G401.6 (cell line): ENCODE measurements around the gene TET2.
"Not testable (repeated sequence)": the region's sequence is repeated elsewhere in the genome, so short reads cannot be mapped to it uniquely, and the experiment has no call there.

ENCODE experiments used
- FAIRE-seq: peaks from 2 replicates; lab custom pipeline; 2012; peaks lifted over from hg19 to GRCh38; lab: Jason Lieb, UNC

The TET2 gene

DNA sequence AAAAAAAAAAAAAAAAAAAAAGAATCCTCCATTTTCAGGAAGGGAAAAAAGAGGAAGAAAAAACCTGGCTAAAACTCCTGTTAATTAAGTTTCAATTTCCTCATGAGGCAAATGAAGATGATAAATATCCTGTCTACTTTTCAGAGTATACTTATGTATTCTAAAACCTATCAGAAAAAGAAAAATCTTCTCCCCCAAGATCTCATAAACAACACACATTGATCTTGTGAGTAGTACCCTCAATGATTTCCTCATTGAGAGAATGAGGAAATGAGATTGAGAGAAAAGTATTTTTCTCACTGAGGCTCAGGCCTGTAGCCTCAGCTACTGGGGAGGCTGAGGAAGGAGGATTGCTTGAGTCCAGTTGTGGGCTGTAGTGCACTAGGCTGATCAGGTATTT, 146.7 kb downstream of the TET2 start:
- no peak for FAIRE-seq

DNA sequence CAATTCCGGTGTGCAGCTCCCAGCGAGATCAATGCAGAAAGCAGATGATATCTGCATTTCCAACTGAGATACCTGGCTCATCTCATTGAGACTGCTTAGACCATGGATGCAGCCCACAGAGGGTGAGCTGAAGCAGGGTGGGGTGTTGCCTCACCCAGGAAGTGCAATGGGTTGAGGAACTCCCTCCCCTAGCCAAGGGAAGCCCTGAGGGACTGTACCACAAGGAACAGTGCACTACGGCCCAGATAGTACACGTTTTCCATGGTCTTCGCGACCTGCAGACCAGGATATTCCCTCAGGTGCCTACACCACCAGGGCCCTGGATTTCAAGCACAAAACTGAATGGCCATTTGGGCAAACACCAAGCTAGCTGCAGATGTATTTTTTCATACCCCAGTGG, 150.0 kb downstream of the TET2 start:
- FAIRE-seq: no peak

DNA sequence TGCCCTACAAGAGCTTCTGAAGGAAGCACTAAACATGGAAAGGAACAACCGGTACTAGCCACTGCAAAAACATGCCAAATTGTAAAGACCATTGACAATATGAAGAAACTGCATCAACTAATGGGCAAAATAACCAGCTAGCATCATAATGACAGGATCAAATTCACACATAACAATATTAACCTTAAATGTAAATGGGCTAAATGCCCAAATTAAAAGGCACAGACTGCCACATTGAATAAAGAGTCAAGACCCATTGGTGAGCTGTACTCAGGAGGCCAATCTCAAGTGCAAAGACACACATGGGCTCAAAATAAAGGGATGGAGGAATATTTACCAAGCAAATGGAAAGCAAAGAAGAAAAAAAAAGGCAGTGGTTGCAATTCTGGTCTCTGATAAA, 152.4 kb downstream of the TET2 start:
- not testable (repeated sequence) for FAIRE-seq

DNA sequence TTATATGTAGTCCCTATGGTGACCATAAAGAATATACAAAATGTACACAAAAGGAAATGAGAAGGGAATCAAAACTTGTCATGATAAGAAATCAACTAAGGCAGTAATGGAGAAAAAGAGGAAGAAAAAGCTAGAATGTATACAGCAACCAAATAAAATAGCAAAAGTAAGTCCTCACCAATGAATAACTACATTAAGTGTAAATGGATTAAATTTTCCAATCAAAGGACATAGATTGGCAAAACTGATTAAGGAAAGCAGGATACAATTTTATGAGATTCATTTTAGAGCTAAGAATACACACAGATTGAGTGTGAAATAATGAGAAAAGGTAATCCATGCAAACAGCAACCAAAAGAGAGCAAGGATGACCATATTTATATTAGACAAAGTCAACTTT, 157.4 kb downstream of the TET2 start:
- no peak for FAIRE-seq

DNA sequence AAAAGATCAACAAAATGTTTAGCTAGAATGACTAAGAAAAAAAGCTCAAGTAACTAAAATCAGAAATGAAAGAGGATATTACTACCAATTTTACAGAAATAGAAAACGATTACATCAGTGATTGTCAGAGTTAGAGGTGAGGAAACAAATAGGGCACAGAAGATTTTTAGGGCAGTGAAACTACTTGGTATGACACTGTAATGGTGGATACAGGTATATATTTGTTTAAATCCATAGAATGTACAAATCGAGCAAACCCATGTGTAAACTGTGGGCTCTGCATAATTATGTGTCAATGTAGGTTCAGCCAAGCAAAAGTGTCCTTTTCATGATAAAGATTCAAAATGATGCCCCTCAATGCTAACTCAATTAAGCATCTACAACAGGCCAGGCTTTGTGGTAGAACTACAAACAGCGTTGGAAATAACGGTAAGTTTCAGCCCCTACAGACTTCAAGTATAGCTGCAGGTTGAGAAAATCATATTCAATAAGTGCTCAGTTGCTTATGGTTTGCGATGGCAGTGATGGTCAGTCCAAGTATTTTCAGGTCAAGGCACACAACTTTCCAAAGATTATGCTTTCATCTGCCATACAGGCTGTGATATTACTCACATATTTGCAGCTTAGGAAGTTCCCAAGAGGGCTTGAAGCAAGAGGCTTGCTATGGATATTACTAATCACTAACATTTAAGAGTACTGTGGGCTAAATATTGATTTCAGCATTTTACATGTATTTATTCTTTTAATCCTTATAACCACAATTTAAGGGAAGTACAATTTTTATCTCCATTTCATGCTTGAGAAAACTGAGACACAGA, 158.6 kb downstream of the TET2 start:
- no peak for FAIRE-seq

DNA sequence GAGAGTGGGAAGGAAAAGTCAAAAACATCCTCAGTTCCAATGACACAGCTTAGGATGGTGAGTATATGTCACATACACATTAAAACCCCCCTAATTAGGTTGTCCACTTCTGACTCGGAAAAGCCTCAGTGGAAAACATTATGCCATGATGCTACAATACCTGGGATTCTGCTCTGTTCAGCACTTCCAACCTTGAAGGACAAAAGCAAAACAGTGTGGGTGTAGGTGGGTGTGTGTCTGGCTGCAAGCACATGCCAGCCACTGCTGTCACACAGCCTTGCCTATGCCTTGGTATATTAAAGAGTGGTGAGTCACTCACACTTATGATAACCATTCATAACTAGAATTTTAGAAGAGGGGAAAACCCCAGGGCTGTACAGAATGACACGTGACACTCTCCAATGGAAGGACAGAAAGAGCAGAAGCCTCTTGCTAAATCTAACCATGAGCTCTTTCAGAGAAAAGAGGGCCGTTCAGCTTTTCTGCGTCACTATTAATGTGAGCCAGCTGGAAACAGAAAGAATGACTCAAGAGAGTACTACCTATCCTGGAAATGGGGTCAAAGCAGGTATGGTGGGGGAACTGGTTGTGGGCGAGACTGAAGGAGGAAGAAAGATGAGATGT, 159.6 kb downstream of the TET2 start:
- no peak for FAIRE-seq

DNA sequence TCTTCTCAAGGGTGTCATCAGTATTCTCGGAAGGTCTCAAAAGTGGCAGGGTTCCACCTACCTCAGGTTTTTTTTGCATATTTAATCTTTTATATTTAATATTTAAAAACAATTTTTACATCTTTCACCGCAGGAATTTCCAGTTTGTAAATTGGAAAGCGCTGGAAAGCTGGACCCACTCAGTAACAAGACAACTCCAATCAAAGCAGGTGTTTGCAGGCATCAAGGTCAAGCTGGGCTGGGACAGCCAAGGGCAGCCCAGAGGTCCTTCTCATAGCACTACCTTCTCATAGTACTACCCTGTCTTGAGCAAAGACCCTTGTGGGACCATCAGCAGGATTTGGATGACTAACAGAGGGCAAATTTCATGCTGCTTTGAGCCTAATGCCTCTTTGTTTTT, 160.1 kb downstream of the TET2 start:
- FAIRE-seq: no peak

DNA sequence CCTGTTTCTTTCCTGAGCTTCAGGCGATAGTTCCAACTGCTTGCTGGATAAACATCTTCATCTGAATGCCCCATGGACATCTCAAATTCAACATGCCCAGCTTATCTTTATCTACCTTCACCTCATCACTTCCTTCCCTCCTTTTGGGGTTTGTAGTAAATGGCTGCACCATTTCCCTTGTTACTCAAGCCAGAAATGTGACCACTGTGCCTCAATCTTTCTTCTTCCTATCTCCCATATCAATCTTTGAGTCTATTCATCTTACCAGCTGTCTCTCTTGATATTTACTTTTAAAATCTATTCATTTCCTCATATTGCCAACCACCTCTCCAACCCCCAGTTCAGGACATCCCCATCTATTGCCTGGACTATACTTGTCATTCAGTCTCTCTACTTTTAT, 171.8 kb downstream of the TET2 start:
- no peak for FAIRE-seq

DNA sequence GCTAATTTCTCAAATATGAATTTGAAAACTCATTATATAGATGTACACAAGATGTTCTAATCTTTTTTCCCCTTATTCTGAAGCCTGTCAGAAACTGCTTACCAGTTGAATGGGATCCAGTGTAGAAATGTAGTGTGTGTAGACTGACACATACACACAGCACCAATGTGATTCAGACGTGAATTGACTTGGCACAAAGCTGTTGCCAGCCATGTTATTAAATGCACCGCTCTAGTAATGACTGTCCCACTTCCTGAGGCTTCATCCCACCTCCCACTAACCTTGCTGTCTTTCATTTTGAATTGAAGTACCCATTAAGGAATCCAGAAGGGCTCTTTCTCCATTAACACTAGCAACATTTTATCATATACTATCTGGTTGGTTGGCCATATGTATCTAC, 180.5 kb downstream of the TET2 start:
- no peak for FAIRE-seq

DNA sequence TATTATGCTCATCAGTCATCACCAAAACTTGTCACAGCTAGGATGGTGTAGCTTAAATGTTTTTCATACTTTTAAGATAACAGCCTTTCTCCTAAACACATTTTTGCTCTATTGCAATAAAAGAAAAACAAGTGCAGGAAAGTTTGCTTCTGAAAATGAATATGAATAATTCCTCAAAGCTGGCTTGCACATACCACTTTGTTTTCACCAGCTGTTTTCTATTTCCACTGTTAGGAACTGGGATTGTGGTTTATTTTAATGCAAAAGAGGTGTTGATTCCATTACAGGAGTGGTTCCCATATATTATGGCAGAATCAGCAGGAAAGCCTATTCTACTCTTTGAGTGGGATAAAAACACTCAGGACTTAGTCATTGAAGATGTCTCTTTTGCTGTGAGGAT, 181.3 kb downstream of the TET2 start:
- no peak for FAIRE-seq

DNA sequence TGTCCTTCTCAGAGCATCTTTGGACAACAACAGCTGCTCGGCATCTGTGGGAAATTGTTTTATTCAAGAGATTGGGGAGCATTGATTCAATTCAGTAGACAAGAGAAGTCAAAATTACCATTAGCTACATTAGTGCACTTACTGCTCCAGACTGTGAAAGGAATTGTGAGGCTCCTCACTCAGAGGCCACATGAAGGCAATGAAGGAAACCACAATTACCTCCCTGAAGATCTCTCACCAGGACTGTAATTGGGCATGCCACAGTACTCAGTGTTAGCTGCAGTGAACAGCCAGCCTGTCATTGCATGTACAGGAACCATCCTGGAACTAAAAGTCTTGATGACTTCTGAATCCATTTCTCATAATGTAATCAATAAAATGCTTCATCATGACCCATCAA, 182.4 kb downstream of the TET2 start:
- FAIRE-seq: no peak
